SK-N-SH treated with all-trans-retinoic acid at 6 μM for 48 hours (cell line): ENCODE measurements around the gene KIRREL2.

Experiments used
- ATAC-seq: fragments of 200-7000 bp; cut with Tn5 transposase; 3 replicates; pipeline ENCODE4 v1.9.1; 2020; ENCODE audit warnings: mild to moderate bottlenecking, moderate library complexity
- ESRRG ChIP-seq: fragments of 250-450 bp; sonication (Bioruptor Pico); IDR thresholded peaks from 2 replicates; pipeline ENCODE4 v1.6.1; 2021; ENCODE audit warnings: mild to moderate bottlenecking
- GLIS3 ChIP-seq: fragments of 250-450 bp; sonication (Bioruptor Pico); IDR thresholded peaks from 2 replicates; pipeline ENCODE4 v1.5.0; 2020; ENCODE audit warnings: mild to moderate bottlenecking, moderate library complexity
- ISL1 ChIP-seq: fragments of 250-450 bp; sonication (Bioruptor Pico); IDR thresholded peaks from 2 replicates; pipeline ENCODE4 v2.1.2; 2022; ENCODE audit warnings: mild to moderate bottlenecking, moderate library complexity
- OSR1 ChIP-seq: fragments of 250-450 bp; sonication (Bioruptor Pico); IDR thresholded peaks from 2 replicates; pipeline ENCODE4 v1.8.0; 2022; ENCODE audit warnings: moderate library complexity, mild to moderate bottlenecking, inconsistent platforms
- PPARA ChIP-seq: fragments of 250-450 bp; sonication (Bioruptor Pico); IDR thresholded peaks from 2 replicates; pipeline ENCODE4 v1.5.0; 2020; ENCODE audit warnings: mild to moderate bottlenecking, borderline replicate concordance
- RARB ChIP-seq: fragments of 250-450 bp; sonication (Bioruptor Pico); IDR thresholded peaks from 2 replicates; pipeline ENCODE4 v1.8.0; 2021; ENCODE audit warnings: mild to moderate bottlenecking, moderate library complexity
- TCF4 ChIP-seq: fragments of 250-450 bp; sonication (Bioruptor Pico); IDR thresholded peaks from 2 replicates; pipeline ENCODE4 v1.8.0; 2021; ENCODE audit warnings: mild to moderate bottlenecking, moderate library complexity, borderline replicate concordance
- TOX ChIP-seq: fragments of 250-450 bp; sonication (Bioruptor Pico); IDR thresholded peaks from 2 replicates; pipeline ENCODE4 v1.8.0; 2021; ENCODE audit warnings: mild to moderate bottlenecking, moderate library complexity, borderline replicate concordance
- ZFP3 ChIP-seq: fragments of 250-450 bp; sonication (Bioruptor Pico); IDR thresholded peaks from 2 replicates; pipeline ENCODE4 v1.5.0; 2020; ENCODE audit warnings: mild to moderate bottlenecking, moderate library complexity
- ZFP30 ChIP-seq: fragments of 450-650 bp; formaldehyde crosslinking; IDR thresholded peaks from 2 replicates; pipeline ENCODE4 v1.5.0; 2022; ENCODE audit warnings: mild to moderate bottlenecking, moderate library complexity
- ZNF565 ChIP-seq: fragments of 450-650 bp; formaldehyde crosslinking; conservative IDR thresholded peaks from 2 replicates; pipeline ENCODE4 v1.5.0; 2020; ENCODE audit warnings: low read depth, mild to moderate bottlenecking, moderate library complexity
- ZNF70 ChIP-seq: fragments of 450-650 bp; formaldehyde crosslinking; IDR thresholded peaks from 2 replicates; pipeline ENCODE4 v1.5.0; 2020; ENCODE audit warnings: mild to moderate bottlenecking, moderate library complexity
- TF ChIP-seq, protein P1 (sequence below): fragments of 250-450 bp; sonication (Bioruptor Pico); IDR thresholded peaks from 2 replicates; pipeline ENCODE4 v1.8.0; 2021; ENCODE audit warnings: low read depth, mild to moderate bottlenecking, moderate library complexity, borderline replicate concordance
- TF ChIP-seq, protein P2 (sequence below): fragments of 250-450 bp; sonication (Bioruptor Pico); IDR thresholded peaks from 2 replicates; pipeline ENCODE4 v1.5.0; 2020; ENCODE audit warnings: mild to moderate bottlenecking, moderate library complexity
- TF ChIP-seq, protein P3 (sequence below): fragments of 250-450 bp; sonication (Bioruptor Pico); IDR thresholded peaks from 2 replicates; pipeline ENCODE4 v1.8.0; 2020; ENCODE audit warnings: mild to moderate bottlenecking, moderate library complexity, borderline replicate concordance
- TF ChIP-seq, protein P4 (sequence below): fragments of 250-450 bp; sonication (Bioruptor Pico); IDR thresholded peaks from 2 replicates; pipeline ENCODE4 v1.5.1; 2020; ENCODE audit warnings: low read depth, mild to moderate bottlenecking, moderate library complexity
- TF ChIP-seq, protein P5 (sequence below): fragments of 250-450 bp; sonication (Bioruptor Pico); IDR thresholded peaks from 2 replicates; pipeline ENCODE4 v1.5.1; 2021; ENCODE audit warnings: mild to moderate bottlenecking, moderate library complexity

Gene KIRREL2

DNA sequence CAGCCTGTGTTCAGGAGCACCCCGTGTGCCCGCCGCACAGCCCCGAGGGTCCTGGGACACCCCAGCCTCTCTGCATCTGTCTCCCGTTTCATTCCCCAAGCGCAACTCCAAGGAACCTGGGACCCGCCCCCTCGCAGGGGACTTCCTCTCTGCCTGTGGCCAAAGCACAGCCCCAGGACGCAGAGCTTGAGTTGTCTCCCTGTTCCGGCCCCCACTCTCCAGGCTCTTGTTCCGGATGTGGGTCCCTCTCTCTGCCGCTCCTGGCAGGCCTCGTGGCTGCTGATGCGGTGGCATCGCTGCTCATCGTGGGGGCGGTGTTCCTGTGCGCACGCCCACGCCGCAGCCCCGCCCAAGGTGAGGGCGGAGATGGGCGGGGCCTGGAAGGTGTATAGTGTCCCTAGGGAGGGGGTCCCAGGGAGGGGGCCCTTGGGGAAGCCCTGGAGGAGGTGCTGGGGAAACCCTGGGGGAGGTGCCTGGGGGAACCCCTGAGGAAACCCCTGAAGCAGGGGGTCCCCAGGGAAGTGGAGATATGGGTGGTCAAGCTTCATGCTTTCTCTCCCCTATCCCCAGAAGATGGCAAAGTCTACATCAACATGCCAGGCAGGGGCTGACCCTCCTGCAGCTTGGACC, 47.0 kb downstream of the KIRREL2 start:
- ATAC-seq, result no peak
- TF ChIP-seq, protein P1, sequence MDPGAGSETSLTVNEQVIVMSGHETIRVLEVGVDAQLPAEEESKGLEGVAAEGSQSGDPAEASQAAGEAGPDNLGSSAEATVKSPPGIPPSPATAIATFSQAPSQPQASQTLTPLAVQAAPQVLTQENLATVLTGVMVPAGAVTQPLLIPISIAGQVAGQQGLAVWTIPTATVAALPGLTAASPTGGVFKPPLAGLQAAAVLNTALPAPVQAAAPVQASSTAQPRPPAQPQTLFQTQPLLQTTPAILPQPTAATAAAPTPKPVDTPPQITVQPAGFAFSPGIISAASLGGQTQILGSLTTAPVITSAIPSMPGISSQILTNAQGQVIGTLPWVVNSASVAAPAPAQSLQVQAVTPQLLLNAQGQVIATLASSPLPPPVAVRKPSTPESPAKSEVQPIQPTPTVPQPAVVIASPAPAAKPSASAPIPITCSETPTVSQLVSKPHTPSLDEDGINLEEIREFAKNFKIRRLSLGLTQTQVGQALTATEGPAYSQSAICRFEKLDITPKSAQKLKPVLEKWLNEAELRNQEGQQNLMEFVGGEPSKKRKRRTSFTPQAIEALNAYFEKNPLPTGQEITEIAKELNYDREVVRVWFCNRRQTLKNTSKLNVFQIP, result no peak
- TF ChIP-seq, protein P2, sequence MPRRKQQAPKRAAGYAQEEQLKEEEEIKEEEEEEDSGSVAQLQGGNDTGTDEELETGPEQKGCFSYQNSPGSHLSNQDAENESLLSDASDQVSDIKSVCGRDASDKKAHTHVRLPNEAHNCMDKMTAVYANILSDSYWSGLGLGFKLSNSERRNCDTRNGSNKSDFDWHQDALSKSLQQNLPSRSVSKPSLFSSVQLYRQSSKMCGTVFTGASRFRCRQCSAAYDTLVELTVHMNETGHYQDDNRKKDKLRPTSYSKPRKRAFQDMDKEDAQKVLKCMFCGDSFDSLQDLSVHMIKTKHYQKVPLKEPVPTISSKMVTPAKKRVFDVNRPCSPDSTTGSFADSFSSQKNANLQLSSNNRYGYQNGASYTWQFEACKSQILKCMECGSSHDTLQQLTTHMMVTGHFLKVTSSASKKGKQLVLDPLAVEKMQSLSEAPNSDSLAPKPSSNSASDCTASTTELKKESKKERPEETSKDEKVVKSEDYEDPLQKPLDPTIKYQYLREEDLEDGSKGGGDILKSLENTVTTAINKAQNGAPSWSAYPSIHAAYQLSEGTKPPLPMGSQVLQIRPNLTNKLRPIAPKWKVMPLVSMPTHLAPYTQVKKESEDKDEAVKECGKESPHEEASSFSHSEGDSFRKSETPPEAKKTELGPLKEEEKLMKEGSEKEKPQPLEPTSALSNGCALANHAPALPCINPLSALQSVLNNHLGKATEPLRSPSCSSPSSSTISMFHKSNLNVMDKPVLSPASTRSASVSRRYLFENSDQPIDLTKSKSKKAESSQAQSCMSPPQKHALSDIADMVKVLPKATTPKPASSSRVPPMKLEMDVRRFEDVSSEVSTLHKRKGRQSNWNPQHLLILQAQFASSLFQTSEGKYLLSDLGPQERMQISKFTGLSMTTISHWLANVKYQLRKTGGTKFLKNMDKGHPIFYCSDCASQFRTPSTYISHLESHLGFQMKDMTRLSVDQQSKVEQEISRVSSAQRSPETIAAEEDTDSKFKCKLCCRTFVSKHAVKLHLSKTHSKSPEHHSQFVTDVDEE (CRISPR knock-in tag), result no peak
- TF ChIP-seq OSR1 (CRISPR knock-in tag), result no peak
- TF ChIP-seq GLIS3 (CRISPR knock-in tag), result no peak
- TF ChIP-seq PPARA (CRISPR knock-in tag), result no peak
- TF ChIP-seq, protein P3, sequence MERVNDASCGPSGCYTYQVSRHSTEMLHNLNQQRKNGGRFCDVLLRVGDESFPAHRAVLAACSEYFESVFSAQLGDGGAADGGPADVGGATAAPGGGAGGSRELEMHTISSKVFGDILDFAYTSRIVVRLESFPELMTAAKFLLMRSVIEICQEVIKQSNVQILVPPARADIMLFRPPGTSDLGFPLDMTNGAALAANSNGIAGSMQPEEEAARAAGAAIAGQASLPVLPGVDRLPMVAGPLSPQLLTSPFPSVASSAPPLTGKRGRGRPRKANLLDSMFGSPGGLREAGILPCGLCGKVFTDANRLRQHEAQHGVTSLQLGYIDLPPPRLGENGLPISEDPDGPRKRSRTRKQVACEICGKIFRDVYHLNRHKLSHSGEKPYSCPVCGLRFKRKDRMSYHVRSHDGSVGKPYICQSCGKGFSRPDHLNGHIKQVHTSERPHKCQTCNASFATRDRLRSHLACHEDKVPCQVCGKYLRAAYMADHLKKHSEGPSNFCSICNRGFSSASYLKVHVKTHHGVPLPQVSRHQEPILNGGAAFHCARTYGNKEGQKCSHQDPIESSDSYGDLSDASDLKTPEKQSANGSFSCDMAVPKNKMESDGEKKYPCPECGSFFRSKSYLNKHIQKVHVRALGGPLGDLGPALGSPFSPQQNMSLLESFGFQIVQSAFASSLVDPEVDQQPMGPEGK (CRISPR knock-in tag), result no peak
- TF ChIP-seq ESRRG, result no peak

DNA sequence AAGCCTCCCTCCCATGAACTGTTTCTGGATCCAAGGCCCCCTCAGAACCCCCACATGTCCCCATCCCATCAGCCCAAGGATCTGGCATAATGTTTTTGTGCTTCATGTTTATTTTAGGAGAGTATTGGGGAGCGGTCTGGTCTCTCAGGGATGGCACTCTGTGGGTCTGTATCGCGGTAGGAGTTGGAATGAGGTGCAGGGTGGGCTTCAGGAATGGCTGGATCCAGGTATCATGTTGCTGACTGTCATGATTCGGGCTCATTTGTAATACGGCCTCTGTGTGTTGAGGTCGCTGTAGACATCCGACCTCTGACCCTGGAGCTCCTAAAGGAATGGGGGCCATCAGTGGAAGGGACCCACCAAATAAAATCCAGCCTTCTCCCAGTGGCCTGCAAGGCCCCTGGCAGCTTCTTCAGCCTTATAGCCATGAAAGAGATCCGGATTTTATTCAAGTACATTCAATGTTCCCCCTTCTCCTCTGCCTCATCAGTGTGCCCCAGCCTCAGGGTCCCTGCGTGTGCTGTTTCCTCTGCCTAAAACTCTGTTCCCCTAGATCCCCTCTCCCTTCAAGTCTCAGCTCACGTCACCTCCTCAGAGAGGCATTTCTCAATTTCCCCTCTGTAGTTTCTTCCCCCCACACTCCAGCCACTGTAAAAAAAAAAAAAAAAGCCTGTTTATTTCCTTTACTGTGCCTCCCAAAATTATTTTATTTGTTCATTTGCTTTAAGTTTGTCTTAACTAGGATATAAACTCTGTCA, 47.8 kb downstream of the KIRREL2 start:
- no peak for TF ChIP-seq TOX (CRISPR knock-in tag)
- ATAC-seq, result no peak

DNA sequence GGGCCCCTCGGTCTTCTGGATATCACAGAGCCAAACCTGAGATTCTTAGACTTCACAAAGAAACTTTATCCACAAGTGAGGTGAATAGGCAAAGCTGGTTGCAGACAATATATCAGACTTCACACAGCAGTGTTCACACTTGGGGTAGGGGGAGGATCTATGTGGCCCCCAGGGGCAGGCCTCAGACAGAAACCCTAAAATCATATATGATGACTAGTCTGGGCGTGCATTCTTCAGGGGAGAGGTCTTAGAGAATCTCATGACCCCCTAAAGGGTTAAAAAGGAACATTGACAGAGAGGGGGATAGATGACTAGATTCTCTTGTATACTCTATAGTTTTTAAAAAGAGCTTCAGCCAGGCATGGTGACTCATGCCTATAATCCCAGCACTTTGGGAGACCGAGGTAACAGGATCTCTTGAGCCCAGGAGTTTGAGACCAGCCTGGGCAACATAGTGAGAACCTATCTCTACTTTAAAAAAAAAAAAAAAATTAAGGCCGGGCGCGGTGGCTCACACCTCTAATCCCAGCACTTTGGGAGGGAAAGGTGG, 48.5 kb downstream of the KIRREL2 start:
- TF ChIP-seq ZFP3 (CRISPR knock-in tag), result no peak
- no peak for TF ChIP-seq TOX (CRISPR knock-in tag)
- no peak for TF ChIP-seq ZNF70 (CRISPR knock-in tag)
- TF ChIP-seq, protein P4, sequence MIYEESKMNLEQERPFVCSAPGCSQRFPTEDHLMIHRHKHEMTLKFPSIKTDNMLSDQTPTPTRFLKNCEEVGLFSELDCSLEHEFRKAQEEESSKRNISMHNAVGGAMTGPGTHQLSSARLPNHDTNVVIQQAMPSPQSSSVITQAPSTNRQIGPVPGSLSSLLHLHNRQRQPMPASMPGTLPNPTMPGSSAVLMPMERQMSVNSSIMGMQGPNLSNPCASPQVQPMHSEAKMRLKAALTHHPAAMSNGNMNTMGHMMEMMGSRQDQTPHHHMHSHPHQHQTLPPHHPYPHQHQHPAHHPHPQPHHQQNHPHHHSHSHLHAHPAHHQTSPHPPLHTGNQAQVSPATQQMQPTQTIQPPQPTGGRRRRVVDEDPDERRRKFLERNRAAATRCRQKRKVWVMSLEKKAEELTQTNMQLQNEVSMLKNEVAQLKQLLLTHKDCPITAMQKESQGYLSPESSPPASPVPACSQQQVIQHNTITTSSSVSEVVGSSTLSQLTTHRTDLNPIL, result no peak
- TF ChIP-seq, protein P3 (CRISPR knock-in tag), result no peak
- no peak for TF ChIP-seq ISL1 (CRISPR knock-in tag)
- TF ChIP-seq, all 23 proteins: peak for 0
- no peak for ATAC-seq

DNA sequence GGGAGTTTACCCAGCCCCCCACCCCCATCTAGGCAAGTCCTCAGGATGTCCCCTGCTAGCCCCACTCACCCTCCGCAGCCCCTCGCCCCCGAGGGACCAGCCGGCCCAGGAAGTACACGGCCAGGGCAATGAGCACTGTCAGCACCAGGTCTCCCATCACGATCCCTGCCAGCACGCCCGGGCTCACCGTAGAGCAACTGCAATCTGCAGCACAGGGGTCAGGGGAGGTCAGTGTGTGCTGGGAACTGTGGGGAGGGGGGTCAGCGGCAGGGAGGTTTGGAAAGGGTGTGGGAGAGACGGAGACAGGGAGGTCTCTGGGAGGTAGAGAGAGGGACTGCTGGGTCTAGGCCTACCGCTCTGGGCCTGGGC, 50.6 kb downstream of the KIRREL2 start:
- ATAC-seq, result no peak
- TF ChIP-seq ZNF565 (no peak), ZNF70 (CRISPR knock-in tag) (no peak), OSR1 (CRISPR knock-in tag) (no peak), RARB (CRISPR knock-in tag) (no peak), ZFP30 (CRISPR knock-in tag) (no peak), TCF4 (no peak), ISL1 (CRISPR knock-in tag) (no peak), GLIS3 (CRISPR knock-in tag) (no peak)
- TF ChIP-seq, protein P3 (CRISPR knock-in tag), result no peak
- TF ChIP-seq, protein P5, sequence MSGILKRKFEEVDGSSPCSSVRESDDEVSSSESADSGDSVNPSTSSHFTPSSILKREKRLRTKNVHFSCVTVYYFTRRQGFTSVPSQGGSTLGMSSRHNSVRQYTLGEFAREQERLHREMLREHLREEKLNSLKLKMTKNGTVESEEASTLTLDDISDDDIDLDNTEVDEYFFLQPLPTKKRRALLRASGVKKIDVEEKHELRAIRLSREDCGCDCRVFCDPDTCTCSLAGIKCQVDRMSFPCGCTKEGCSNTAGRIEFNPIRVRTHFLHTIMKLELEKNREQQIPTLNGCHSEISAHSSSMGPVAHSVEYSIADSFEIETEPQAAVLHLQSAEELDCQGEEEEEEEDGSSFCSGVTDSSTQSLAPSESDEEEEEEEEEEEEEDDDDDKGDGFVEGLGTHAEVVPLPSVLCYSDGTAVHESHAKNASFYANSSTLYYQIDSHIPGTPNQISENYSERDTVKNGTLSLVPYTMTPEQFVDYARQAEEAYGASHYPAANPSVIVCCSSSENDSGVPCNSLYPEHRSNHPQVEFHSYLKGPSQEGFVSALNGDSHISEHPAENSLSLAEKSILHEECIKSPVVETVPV (CRISPR knock-in tag), result no peak
- TF ChIP-seq, protein P2 (CRISPR knock-in tag), result no peak
